GM10847 (cell line): ENCODE data around the gene PTPRG.

Experiments used
- POLR2A ChIP-seq: IDR thresholded peaks from 2 replicates; pipeline ENCODE4 v1.6.1; 2011; ENCODE audit not compliant: insufficient read length; ENCODE audit errors: extremely low read depth

The PTPRG gene

GRCh38 chr3:62287392-62287927, 726.1 kb downstream of the PTPRG start:
- no peak for TF ChIP-seq POLR2A

- no peak for TF ChIP-seq POLR2A
Measured at GRCh38 chr3:62289922-62290321, 728.6 kb downstream of the PTPRG start.

- no peak for TF ChIP-seq POLR2A
Measured at GRCh38 chr3:62293051-62293780, 731.8 kb downstream of the PTPRG start.

DNA sequence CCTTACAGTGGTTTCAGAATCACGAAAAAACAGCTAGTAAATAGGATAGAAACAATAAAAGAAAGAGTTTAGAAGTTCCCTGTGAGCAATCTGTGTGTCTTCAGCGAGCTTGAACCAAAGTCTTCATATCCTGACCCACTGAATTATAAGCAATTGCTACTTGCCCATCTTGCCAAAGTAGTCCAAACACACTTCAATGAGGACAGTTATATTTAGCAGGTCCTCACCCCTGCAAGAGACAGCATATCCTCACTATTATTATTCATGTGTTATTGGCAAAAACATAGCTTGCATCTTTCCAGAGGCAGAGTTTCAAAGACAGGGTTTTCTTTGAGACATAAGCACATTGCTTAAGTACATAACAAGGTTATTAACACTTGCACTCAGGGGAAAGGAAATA, 734.2 kb downstream of the PTPRG start:
- no peak for TF ChIP-seq POLR2A

DNA sequence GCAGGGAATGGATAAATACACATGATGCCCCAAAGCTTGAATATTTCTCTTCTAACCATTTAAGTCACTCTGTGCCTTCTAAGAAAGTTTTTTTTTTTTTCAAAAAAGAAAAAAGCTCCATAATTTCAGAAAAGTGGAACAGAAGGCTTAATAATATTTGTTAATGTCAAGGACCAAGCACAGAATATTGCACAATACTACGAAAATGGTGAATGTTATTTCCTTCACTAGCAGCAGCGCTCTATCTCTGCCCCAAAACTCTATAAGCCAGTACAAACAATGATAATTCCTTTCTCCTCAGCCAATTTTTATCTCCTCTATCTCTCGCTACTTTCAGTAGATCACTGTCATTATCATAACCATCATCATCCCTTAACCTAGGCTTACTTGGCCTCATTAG, 739.2 kb downstream of the PTPRG start:
- TF ChIP-seq POLR2A, result no peak

- TF ChIP-seq POLR2A, result no peak
Measured at GRCh38 chr3:62312201-62312600, 750.8 kb downstream of the PTPRG start.

DNA sequence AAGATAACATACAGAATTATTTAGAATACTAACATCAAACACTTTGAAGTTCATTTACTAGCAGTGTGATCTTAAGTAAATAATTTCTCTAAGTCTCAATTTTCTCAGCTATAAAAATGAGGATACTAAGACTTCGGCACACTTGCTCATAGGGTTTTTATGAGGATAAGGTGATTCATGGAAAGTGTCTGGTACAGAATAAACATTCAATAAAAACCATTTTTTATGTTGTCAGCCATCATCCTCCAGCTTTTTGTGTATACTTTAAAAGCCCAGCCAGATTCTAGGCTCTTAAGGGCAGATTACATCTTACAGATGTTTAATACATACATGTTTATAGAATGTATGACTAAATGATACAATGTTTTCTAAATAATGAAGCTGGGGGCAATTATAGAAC, 755.2 kb downstream of the PTPRG start:
- no peak for TF ChIP-seq POLR2A

DNA sequence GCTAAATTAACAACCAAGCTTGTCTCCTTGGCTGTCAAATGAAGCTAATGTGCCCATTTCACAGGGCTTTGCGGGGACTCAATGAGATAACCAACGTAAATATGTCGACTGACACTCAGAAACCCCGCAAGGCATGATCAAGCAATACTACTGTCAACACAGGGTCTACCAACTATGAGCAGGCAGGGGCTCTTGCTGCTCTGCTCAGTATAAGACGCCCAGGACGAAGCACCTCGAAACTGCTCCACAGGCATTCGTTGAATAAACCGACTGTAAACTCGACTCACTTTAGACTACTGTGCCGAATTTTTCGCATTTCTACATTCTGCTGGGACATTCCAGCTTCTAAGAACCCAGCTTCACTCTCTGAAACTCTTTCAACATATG, 757.0 kb downstream of the PTPRG start:
- no peak for TF ChIP-seq POLR2A

DNA sequence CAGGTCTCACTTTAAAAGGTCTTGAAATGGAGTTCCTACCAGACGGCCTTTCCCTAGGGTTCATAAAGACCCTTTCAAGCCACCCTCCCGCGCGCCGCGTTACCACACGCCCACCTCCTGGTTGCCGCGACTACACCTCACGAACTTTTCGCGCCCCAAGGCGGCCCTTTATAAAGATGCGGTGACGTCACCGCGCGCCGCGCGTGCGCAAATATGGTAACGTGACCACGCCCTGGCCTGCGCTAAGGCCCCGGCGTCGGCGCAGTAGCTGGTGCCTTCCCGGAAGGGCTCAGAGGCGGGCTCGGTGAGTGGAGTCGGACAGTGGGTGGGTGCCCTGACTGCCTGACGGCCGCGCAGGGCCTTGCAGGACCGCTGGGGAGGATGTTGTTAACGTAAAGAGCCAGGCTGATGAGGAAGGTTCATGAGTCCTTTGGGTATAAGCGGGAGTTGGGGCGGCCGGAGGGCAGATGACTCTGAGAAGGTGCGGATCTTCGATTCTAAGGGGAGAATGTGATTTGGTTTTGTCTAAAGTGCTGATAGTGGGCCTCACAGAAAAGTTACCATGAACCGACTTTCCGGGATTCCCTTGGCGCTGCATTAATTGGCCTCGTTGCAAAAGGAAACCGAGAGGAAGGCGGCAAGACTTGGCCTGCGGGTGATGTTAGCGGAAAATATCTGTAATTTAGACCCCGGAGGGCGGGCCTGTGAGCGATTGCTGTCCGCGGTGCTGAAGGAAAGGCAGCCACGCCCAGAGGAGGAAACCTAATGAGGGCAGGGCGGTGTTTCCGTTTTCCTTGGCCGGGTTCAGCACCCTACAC, 757.6 kb downstream of the PTPRG start:
- peak; percentile 10 for TF ChIP-seq POLR2A

- no peak for TF ChIP-seq POLR2A
Measured at GRCh38 chr3:62319570-62320243, 758.3 kb downstream of the PTPRG start.

GRCh38 chr3:62323241-62323640, 761.9 kb downstream of the PTPRG start:
- no peak for TF ChIP-seq POLR2A

GRCh38 chr3:62325896-62326295, 764.5 kb downstream of the PTPRG start:
- TF ChIP-seq POLR2A, result no peak

DNA sequence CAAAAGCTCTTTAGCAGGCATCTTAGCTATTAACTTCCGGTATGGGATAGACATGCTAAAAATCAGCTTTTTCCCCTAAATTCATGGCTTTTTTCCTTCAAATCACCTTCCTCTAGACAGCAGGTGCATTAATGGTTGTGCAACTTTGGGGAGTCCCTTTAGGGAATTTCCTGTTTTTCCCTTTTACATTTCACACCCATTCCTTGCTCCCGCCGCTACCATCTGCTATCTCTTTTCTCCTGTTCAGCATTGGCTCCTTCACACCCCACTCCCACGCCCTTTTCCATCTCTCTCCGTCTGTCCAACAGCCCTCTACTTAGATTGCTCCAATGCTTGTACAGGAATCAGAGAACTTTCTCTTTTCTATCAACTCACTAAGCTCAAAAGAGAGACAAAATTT, 768.6 kb downstream of the PTPRG start:
- TF ChIP-seq POLR2A, result no peak

GRCh38 chr3:62332017-62332416, 770.6 kb downstream of the PTPRG start:
- no peak for TF ChIP-seq POLR2A

DNA sequence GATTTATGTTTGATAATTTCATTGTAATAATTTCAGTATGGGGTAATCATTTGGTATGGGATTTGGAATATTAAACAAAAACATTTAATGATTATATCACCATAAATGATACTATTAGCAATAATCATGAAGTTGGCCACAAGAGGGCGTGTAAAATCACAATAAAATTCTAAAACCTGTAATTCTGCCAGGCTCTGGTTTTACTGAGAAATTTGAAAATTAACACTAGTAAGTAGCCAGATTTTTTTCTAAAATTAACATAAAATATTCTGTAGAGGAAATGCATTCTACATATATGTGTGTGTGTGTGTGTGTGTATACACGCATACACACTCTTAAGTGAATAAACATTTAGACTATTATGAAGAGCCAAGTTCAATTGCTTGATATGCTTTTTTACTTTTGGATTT, 771.5 kb downstream of the PTPRG start:
- TF ChIP-seq POLR2A, result no peak

DNA sequence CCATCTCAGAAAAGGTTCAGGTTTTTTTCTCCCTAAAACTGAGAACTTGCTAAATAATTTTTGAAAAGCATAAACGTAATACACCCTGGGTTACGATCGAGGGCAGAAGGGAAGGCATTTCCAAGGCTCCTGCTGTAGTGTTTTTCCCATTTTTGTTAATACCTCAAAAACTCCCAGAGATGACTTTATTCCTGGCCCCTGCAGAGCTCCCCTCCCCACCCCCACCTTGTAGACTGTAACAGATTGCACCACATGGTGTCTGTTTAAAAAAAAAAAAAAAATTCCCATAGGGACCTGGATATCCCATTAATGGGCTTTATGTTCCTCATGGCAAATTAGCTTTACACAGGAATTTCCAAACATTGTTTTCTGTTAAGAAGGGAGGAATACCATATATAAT, 773.8 kb downstream of the PTPRG start:
- no peak for TF ChIP-seq POLR2A
